K562 treated with DMSO at 1 percent for 4 hours (cell line): ENCODE measurements around the gene GTPBP10. TPM values are rescaled to one million over a fixed set of nuclear protein-coding genes. Genes with fewer than 3 reads are reported as not detected.

Experiments
- total RNA-seq: library from RNA; unstranded; fragments of 300-600 nt; gene quantifications from 2 replicates; pipeline ENCODE4 v1.2.3, GENCODE V29; 2022; ENCODE audit not compliant: insufficient read depth

Gene GTPBP10
- 7.8 and 11.0 TPM in 2 replicates for total RNA-seq

GRCh38 chr7:90346336-90347125 is at the start of gene GTPBP10:
TSS of gene GTPBP10 (plus strand) at chr7:90346716. CDS start at chr7:90346742, 26 bp downstream.

GRCh38 chr7:90320801-90321494 is 25.6 kb upstream of the GTPBP10 start, which contains the start of gene FAM237B:
TSS of gene FAM237B (minus strand) at chr7:90321304. CDS start at chr7:90319748, 1,556 bp downstream.

GRCh38 chr7:90403174-90404113 is 56.9 kb downstream of the GTPBP10 start, which contains the start of gene CLDN12:
TSS of gene CLDN12 (plus strand) at chr7:90403461. CDS start at chr7:90412677, 9,216 bp downstream.

Other genes with a start within 250 kb of the GTPBP10 start
- 0.76 TPM in 1 of 2 replicates, not detected in the other for gene STEAP1, start 192.2 kb upstream of the GTPBP10 start, total RNA-seq
- gene STEAP2, start 135.0 kb upstream of the GTPBP10 start, total RNA-seq = not detected in 2 replicates
- gene CFAP69, start 101.5 kb upstream of the GTPBP10 start, total RNA-seq = not detected in 2 replicates
- gene FAM237B, start 25.4 kb upstream of the GTPBP10 start, total RNA-seq = not detected in 2 replicates
- gene CLDN12, start 56.7 kb downstream of the GTPBP10 start, total RNA-seq = 11.2 and 11.4 TPM in 2 replicates
- gene PTTG1IP2, start 122.9 kb downstream of the GTPBP10 start, total RNA-seq = not detected in 2 replicates
- gene CDK14, start 249.6 kb downstream of the GTPBP10 start, total RNA-seq = 0.23 TPM in 1 of 2 replicates, not detected in the other